Measurements from ENCODE around the gene RFX7.

Gene RFX7

GRCh38 chr15:56059716-56060115 lies 184.0 kb downstream of the RFX7 start:
- Histone ChIP-seq H4K91ac (ENCODE audit: low read length) (no peak overlapping the region), H3K79me1 (replicated peaks; ENCODE audit: low read length, poor library complexity, severe bottlenecking) (no peaks in the 10 kb centered on the region), H2BK12ac (ENCODE audit: low read length in 2 of 2) (no peak overlapping the region), H3K14ac (ENCODE audit: low read length in 2 of 2) (no peak overlapping the region), H2AFZ (ENCODE audit: low read depth, low read length) (no peak overlapping the region), H3K27me3 (ENCODE audit: control insufficient read depth in 1 of 2, insufficient read depth in 1 of 2, low read length in 2 of 2) (no peaks in the 10 kb centered on the region), H2BK15ac (ENCODE audit: low read depth, poor library complexity, severe bottlenecking) (no peak overlapping the region), H4K8ac (ENCODE audit: low read length) (no peak overlapping the region), H3K4me3 (ENCODE audit: insufficient read depth in 1 of 2, low read depth in 1 of 2, low read length in 2 of 2) (no peak overlapping the region), H3K4me2 (ENCODE audit: low read length, poor library complexity, severe bottlenecking) (no peak overlapping the region), H3K9me3 (ENCODE audit: control insufficient read depth, low read length) (no peaks in the 10 kb centered on the region), H3K9ac (ENCODE audit: low read length) (no peak overlapping the region), H3K23ac (ENCODE audit: low read length in 2 of 2) (no peak overlapping the region), H3K27ac (ENCODE audit: low read length, poor library complexity, severe bottlenecking) (no peak overlapping the region), H3K4me1 (ENCODE audit: control insufficient read depth, insufficient read depth, low read depth, low read length) (no peaks in the 10 kb centered on the region), H3K36me3 (ENCODE audit: control insufficient read depth in 1 of 2, insufficient read depth in 2 of 2, low read depth in 1 of 2, low read length in 2 of 2) (no peaks in the 10 kb centered on the region), H3K4ac (ENCODE audit: low read depth in 1 of 2, low read length in 2 of 2) (no peak overlapping the region), H2BK5ac (ENCODE audit: low read depth, low read length, poor library complexity, severe bottlenecking) (no peak overlapping the region), H2BK120ac (ENCODE audit: low read depth, low read length) (no peak overlapping the region), H3K18ac (ENCODE audit: low read depth in 1 of 2, low read length in 2 of 2) (no peak overlapping the region), H2AK5ac (ENCODE audit: low read length, severe bottlenecking) (no peak overlapping the region)
- WGBS: no CpG with 5 or more reads among the region's 2 CpGs
- DNase-seq: no peak

- Histone ChIP-seq H3K23ac (ENCODE audit: low read length in 2 of 2) (no peak overlapping the region), H3K4me2 (ENCODE audit: low read length, poor library complexity, severe bottlenecking) (no peak overlapping the region), H4K91ac (ENCODE audit: low read length) (no peak overlapping the region), H3K4ac (ENCODE audit: low read depth in 1 of 2, low read length in 2 of 2) (no peak overlapping the region), H4K8ac (ENCODE audit: low read length) (no peak overlapping the region), H2AFZ (ENCODE audit: low read depth, low read length) (no peak overlapping the region), H2BK12ac (ENCODE audit: low read length in 2 of 2) (no peak overlapping the region), H3K27ac (ENCODE audit: low read length, poor library complexity, severe bottlenecking) (no peak overlapping the region), H3K79me1 (replicated peaks; ENCODE audit: low read length, poor library complexity, severe bottlenecking) (no peaks in the 10 kb centered on the region), H2AK5ac (ENCODE audit: low read length, severe bottlenecking) (no peak overlapping the region), H3K9me3 (ENCODE audit: control insufficient read depth, low read length) (no peaks in the 10 kb centered on the region), H2BK120ac (ENCODE audit: low read depth, low read length) (no peak overlapping the region), H3K9ac (ENCODE audit: low read length) (no peak overlapping the region), H3K27me3 (ENCODE audit: control insufficient read depth in 1 of 2, insufficient read depth in 1 of 2, low read length in 2 of 2) (no peaks in the 10 kb centered on the region), H3K18ac (ENCODE audit: low read depth in 1 of 2, low read length in 2 of 2) (no peak overlapping the region), H3K36me3 (ENCODE audit: control insufficient read depth in 1 of 2, insufficient read depth in 2 of 2, low read depth in 1 of 2, low read length in 2 of 2) (no peaks in the 10 kb centered on the region), H3K14ac (ENCODE audit: low read length in 2 of 2) (no peak overlapping the region), H3K4me3 (ENCODE audit: insufficient read depth in 1 of 2, low read depth in 1 of 2, low read length in 2 of 2) (no peak overlapping the region), H2BK15ac (ENCODE audit: low read depth, poor library complexity, severe bottlenecking) (no peak overlapping the region), H3K4me1 (ENCODE audit: control insufficient read depth, insufficient read depth, low read depth, low read length) (no peaks in the 10 kb centered on the region), H2BK5ac (ENCODE audit: low read depth, low read length, poor library complexity, severe bottlenecking) (no peak overlapping the region)
- no peak for DNase-seq
- 100% methylated on average over 2 of the region's 2 CpGs for WGBS
These were observed 184.7 kb downstream of the RFX7 start for GRCh38 chr15:56058986-56059385.

GRCh38 chr15:56056626-56057025 lies 187.1 kb downstream of the RFX7 start:
- Histone ChIP-seq H3K27me3 (ENCODE audit: control insufficient read depth in 1 of 2, insufficient read depth in 1 of 2, low read length in 2 of 2) (no peaks in the 10 kb centered on the region), H3K18ac (ENCODE audit: low read depth in 1 of 2, low read length in 2 of 2) (no peak overlapping the region), H3K4me1 (ENCODE audit: control insufficient read depth, insufficient read depth, low read depth, low read length) (no peaks in the 10 kb centered on the region), H2AK5ac (ENCODE audit: low read length, severe bottlenecking) (no peak overlapping the region), H3K27ac (ENCODE audit: low read length, poor library complexity, severe bottlenecking) (no peak overlapping the region), H3K4me3 (ENCODE audit: insufficient read depth in 1 of 2, low read depth in 1 of 2, low read length in 2 of 2) (no peak overlapping the region), H4K8ac (ENCODE audit: low read length) (no peak overlapping the region), H3K9ac (ENCODE audit: low read length) (peak overlapping the region; percentile 9), H3K9me3 (ENCODE audit: control insufficient read depth, low read length) (no peaks in the 10 kb centered on the region), H3K36me3 (ENCODE audit: control insufficient read depth in 1 of 2, insufficient read depth in 2 of 2, low read depth in 1 of 2, low read length in 2 of 2) (no peaks in the 10 kb centered on the region), H2BK120ac (ENCODE audit: low read depth, low read length) (no peak overlapping the region), H2AFZ (ENCODE audit: low read depth, low read length) (no peak overlapping the region), H3K4me2 (ENCODE audit: low read length, poor library complexity, severe bottlenecking) (no peak overlapping the region), H2BK15ac (ENCODE audit: low read depth, poor library complexity, severe bottlenecking) (no peak overlapping the region), H4K91ac (ENCODE audit: low read length) (no peak overlapping the region), H3K79me1 (replicated peaks; ENCODE audit: low read length, poor library complexity, severe bottlenecking) (no peaks in the 10 kb centered on the region), H3K23ac (ENCODE audit: low read length in 2 of 2) (no peak overlapping the region), H3K14ac (ENCODE audit: low read length in 2 of 2) (no peak overlapping the region), H2BK12ac (ENCODE audit: low read length in 2 of 2) (no peak overlapping the region), H3K4ac (ENCODE audit: low read depth in 1 of 2, low read length in 2 of 2) (no peak overlapping the region), H2BK5ac (ENCODE audit: low read depth, low read length, poor library complexity, severe bottlenecking) (no peak overlapping the region)
- no peak for DNase-seq
- WGBS: 84% methylated on average over 7 of the region's 7 CpGs

GRCh38 chr15:56053046-56053400 lies 190.7 kb downstream of the RFX7 start:
- no peak overlapping the region for H3K18ac ChIP-seq (ENCODE audit: low read depth in 1 of 2, low read length in 2 of 2)
- H2BK5ac ChIP-seq (ENCODE audit: low read depth, low read length, poor library complexity, severe bottlenecking): no peak overlapping the region
- no peak overlapping the region for H2BK120ac ChIP-seq (ENCODE audit: low read depth, low read length)

More at GRCh38 chr15:56053046-56053400, 190.7 kb downstream of the RFX7 start:
- H2BK15ac ChIP-seq (ENCODE audit: low read depth, poor library complexity, severe bottlenecking): no peak overlapping the region
- DNase-seq: no peak
- no peaks in the 10 kb centered on the region for H3K4me1 ChIP-seq (ENCODE audit: control insufficient read depth, insufficient read depth, low read depth, low read length)
- no peak overlapping the region for H3K4ac ChIP-seq (ENCODE audit: low read depth in 1 of 2, low read length in 2 of 2)
- H3K4me3 ChIP-seq (ENCODE audit: insufficient read depth in 1 of 2, low read depth in 1 of 2, low read length in 2 of 2): no peak overlapping the region
- H3K79me1 ChIP-seq (replicated peaks; ENCODE audit: low read length, poor library complexity, severe bottlenecking): no peaks in the 10 kb centered on the region
- no peaks in the 10 kb centered on the region for H3K9me3 ChIP-seq (ENCODE audit: control insufficient read depth, low read length)
- H3K27ac ChIP-seq (ENCODE audit: low read length, poor library complexity, severe bottlenecking): no peak overlapping the region
- no peaks in the 10 kb centered on the region for H3K36me3 ChIP-seq (ENCODE audit: control insufficient read depth in 1 of 2, insufficient read depth in 2 of 2, low read depth in 1 of 2, low read length in 2 of 2)
- H3K9ac ChIP-seq (ENCODE audit: low read length): peak overlapping the region; percentile 13
- H3K4me2 ChIP-seq (ENCODE audit: low read length, poor library complexity, severe bottlenecking): no peak overlapping the region
- H2AFZ ChIP-seq (ENCODE audit: low read depth, low read length): no peak overlapping the region
- no peak overlapping the region for H4K91ac ChIP-seq (ENCODE audit: low read length)
- H3K14ac ChIP-seq (ENCODE audit: low read length in 2 of 2): no peak overlapping the region
- H2BK12ac ChIP-seq (ENCODE audit: low read length in 2 of 2): no peak overlapping the region
- H2AK5ac ChIP-seq (ENCODE audit: low read length, severe bottlenecking): no peak overlapping the region
- H4K8ac ChIP-seq (ENCODE audit: low read length): no peak overlapping the region
- H3K23ac ChIP-seq (ENCODE audit: low read length in 2 of 2): no peak overlapping the region
- no peaks in the 10 kb centered on the region for H3K27me3 ChIP-seq (ENCODE audit: control insufficient read depth in 1 of 2, insufficient read depth in 1 of 2, low read length in 2 of 2)

Data from mesenchymal stem cell (in vitro differentiated cells and primary cell).